Neural cell (in vitro differentiated cells): ENCODE data around the gene PRODH2. TPM values are rescaled to one million over a fixed set of nuclear protein-coding genes. Genes with fewer than 3 reads are reported as not detected.

Experiments
- H2AFZ ChIP-seq: fragments of 200-600, 300-800 bp; sonication (generic), shearing (Covaris generic); 2 replicates; pipeline ENCODE4 v1.6.0; 2014; ENCODE audit warnings: low read depth, mild to moderate bottlenecking, antibody characterized with exemption, low read length, moderate library complexity
- H3F3A ChIP-seq: fragments of 200-600 bp; shearing (Covaris generic); 2 replicates; pipeline ENCODE4 v1.6.1; 2016; ENCODE audit warnings: mild to moderate bottlenecking, moderate library complexity, mixed read lengths, antibody characterized with exemption, low read length; ENCODE audit not compliant: insufficient read depth, poor library complexity, severe bottlenecking
- H3K27ac ChIP-seq: fragments of 200-600, 300-800 bp; sonication (generic), shearing (Covaris generic); 2 replicates; pipeline ENCODE4 v1.5.1; 2014; ENCODE audit warnings: mild to moderate bottlenecking, low read length, moderate library complexity
- H3K27me3 ChIP-seq: fragments of 300-800, 200-600 bp; sonication (generic), shearing (Covaris generic); 2 replicates; pipeline ENCODE4 v1.6.0; 2014; ENCODE audit warnings: mild to moderate bottlenecking, low read depth, low read length, moderate library complexity; ENCODE audit not compliant: insufficient read depth
- H3K36me3 ChIP-seq: fragments of 300-800, 200-600 bp; sonication (generic), shearing (Covaris generic); 2 replicates; pipeline ENCODE4 v1.5.1; 2014; ENCODE audit warnings: mild to moderate bottlenecking, antibody characterized with exemption, low read length, moderate library complexity; ENCODE audit not compliant: insufficient read depth
- H3K4me2 ChIP-seq: fragments of 300-800, 200-600 bp; sonication (generic), shearing (Covaris generic); 2 replicates; pipeline ENCODE4 v1.6.0; 2014; ENCODE audit warnings: mild to moderate bottlenecking, low read length
- H3K4me3 ChIP-seq: fragments of 300-800, 200-600 bp; sonication (generic), shearing (Covaris generic); 2 replicates; pipeline ENCODE4 v1.5.1; 2014; ENCODE audit warnings: mild to moderate bottlenecking, low read length, moderate library complexity
- H3K79me2 ChIP-seq: fragments of 200-600 bp; shearing (Covaris generic); replicated peaks from 2 replicates; pipeline ENCODE4 v1.6.0; 2014; ENCODE audit warnings: mild to moderate bottlenecking, low read length, moderate library complexity; ENCODE audit not compliant: insufficient read depth
- H3K9ac ChIP-seq: fragments of 300-800, 200-600 bp; sonication (generic), shearing (Covaris generic); 2 replicates; pipeline ENCODE4 v1.6.1; 2016; ENCODE audit warnings: mild to moderate bottlenecking, low read length, mixed read lengths
- H3K9me2 ChIP-seq: fragments of 200-600 bp; shearing (Covaris generic); 2 replicates; pipeline ENCODE4 v1.6.1; 2016; ENCODE audit warnings: mild to moderate bottlenecking, low read length, mixed read lengths; ENCODE audit not compliant: insufficient read depth
- H3K9me3 ChIP-seq: fragments of 200-600, 300-800 bp; sonication (generic), shearing (Covaris generic); 2 replicates; pipeline ENCODE4 v1.6.1; 2016; ENCODE audit warnings: mild to moderate bottlenecking, mixed run types, low read length, moderate library complexity, mixed read lengths
- H4K20me1 ChIP-seq: fragments of 200-600 bp; shearing (Covaris generic); 2 replicates; pipeline ENCODE4 v1.6.1; 2016; ENCODE audit warnings: mild to moderate bottlenecking, mixed run types; ENCODE audit not compliant: insufficient read depth
- CTCF ChIP-seq: fragments of 450-650 bp; IDR thresholded peaks from 2 replicates; pipeline ENCODE4 v1.5.1; 2014; ENCODE audit warnings: antibody characterized with exemption, mild to moderate bottlenecking, moderate library complexity; ENCODE audit not compliant: poor library complexity, severe bottlenecking
- EP300 ChIP-seq: fragments of 450-650 bp; conservative IDR thresholded peaks from 2 replicates; pipeline ENCODE4 v1.6.1; 2014; ENCODE audit warnings: antibody characterized with exemption, mild to moderate bottlenecking, moderate library complexity; ENCODE audit not compliant: poor library complexity, severe bottlenecking
- EZH2 ChIP-seq: fragments of 200-600, 300-800 bp; shearing (Covaris generic), sonication (generic); IDR thresholded peaks from 2 replicates; pipeline ENCODE4 v1.6.1; 2014; ENCODE audit warnings: antibody characterized with exemption, low read length, borderline replicate concordance, mild to moderate bottlenecking; ENCODE audit not compliant: insufficient read depth, poor library complexity, severe bottlenecking
- MXI1 ChIP-seq: fragments of 450-650 bp; conservative IDR thresholded peaks from 2 replicates; pipeline ENCODE4 v1.6.1; 2014; ENCODE audit warnings: antibody characterized with exemption, mild to moderate bottlenecking; ENCODE audit not compliant: poor library complexity, severe bottlenecking
- POLR2AphosphoS5 ChIP-seq: IDR thresholded peaks from 2 replicates; pipeline ENCODE4 v1.6.1; 2012
- RAD21 ChIP-seq: fragments of 450-650 bp; conservative IDR thresholded peaks from 2 replicates; pipeline ENCODE4 v1.6.1; 2014; ENCODE audit warnings: antibody characterized with exemption, mild to moderate bottlenecking, moderate library complexity
- REST ChIP-seq: IDR thresholded peaks from 2 replicates; pipeline ENCODE4 v1.6.1; 2012; ENCODE audit warnings: borderline replicate concordance
- SMC3 ChIP-seq: fragments of 450-650 bp; conservative IDR thresholded peaks from 2 replicates; pipeline ENCODE4 v1.6.1; 2014; ENCODE audit warnings: antibody characterized with exemption, mild to moderate bottlenecking, moderate library complexity; ENCODE audit not compliant: poor library complexity
- TAF1 ChIP-seq: IDR thresholded peaks from 2 replicates; pipeline ENCODE4 v1.6.1; 2012; ENCODE audit warnings: low read depth
- polyA plus RNA-seq: library from polyadenylated mRNA; depleted of rRNA; stranded (reverse); fragments of >200 nt; gene quantifications from 2 replicates; pipeline ENCODE4 v1.2.3, GENCODE V29; 2014

PRODH2 gene
- polyA plus RNA-seq, 1 donor from 2014 or later: not detected

GRCh38 chr19:35777961-35778360 lies 34.7 kb downstream of the PRODH2 start:
- Histone ChIP-seq H3K4me3 (peak overlapping the region; percentile 86), H2AFZ (no peak overlapping the region), H3K9me2 (no peaks in the 10 kb centered on the region), H4K20me1 (no peaks in the 10 kb centered on the region), H3F3A (no peaks in the 10 kb centered on the region), H3K9me3 (no peaks in the 10 kb centered on the region), H3K27me3 (no peaks in the 10 kb centered on the region), H3K79me2 (peaks cover 25% of the 10 kb centered on the region), H3K27ac (no peak overlapping the region), H3K4me2 (peak overlapping the region; percentile 99), H3K36me3 (no peaks in the 10 kb centered on the region), H3K9ac (peak overlapping the region; percentile 93)
- no peak for TF ChIP-seq EZH2
- no peak for TF ChIP-seq POLR2AphosphoS5
- no peak for TF ChIP-seq MXI1
- no peak for TF ChIP-seq RAD21
- no peak for TF ChIP-seq TAF1
- no peak for TF ChIP-seq SMC3
- TF ChIP-seq CTCF: no peak
- TF ChIP-seq REST: no peak
- no peak for TF ChIP-seq EP300

- TF ChIP-seq RAD21 (no peak), SMC3 (no peak), POLR2AphosphoS5 (no peak), EZH2 (no peak), TAF1 (no peak), EP300 (no peak), MXI1 (no peak), CTCF (no peak), REST (no peak)
- Histone ChIP-seq H3K27me3 (no peaks in the 10 kb centered on the region), H3K36me3 (no peaks in the 10 kb centered on the region), H3K27ac (no peak overlapping the region), H2AFZ (no peak overlapping the region), H3K9me2 (no peaks in the 10 kb centered on the region), H4K20me1 (no peaks in the 10 kb centered on the region), H3K9ac (peak overlapping the region; percentile 93), H3F3A (no peaks in the 10 kb centered on the region), H3K9me3 (no peaks in the 10 kb centered on the region), H3K79me2 (peaks cover 25% of the 10 kb centered on the region), H3K4me2 (peak overlapping the region; percentile 99), H3K4me3 (peak overlapping the region; percentile 86)
Observed at GRCh38 chr19:35777086-35777841, 35.4 kb downstream of the PRODH2 start.
